ENCODE data around the gene TET3.
A peak's percentile ranks its signal among the peaks of the same experiment; 100 is the strongest.
"Not testable (repeated sequence)": the region's sequence is repeated elsewhere in the genome, so short reads cannot be mapped to it uniquely, and the experiment has no call there.

Gene TET3

GRCh38 chr2:73984203-73984921 is at the start of gene TET3:
TSS of gene TET3 (plus strand) at chr2:73984910. CDS start at chr2:73986404, 1,494 bp downstream.
- H3K9me3 Mint-ChIP-seq, result no peaks in the 10 kb centered on the region
- peaks cover 79% of the 10 kb centered on the region for H3K4me1 Mint-ChIP-seq (ENCODE audit: low read depth)
- H3K4me3 Mint-ChIP-seq, result peak within 1 kb of the TSS; percentile 88
- peak within 1 kb of the TSS; percentile 93 for H3K27ac Mint-ChIP-seq
- peaks cover 43% of the 10 kb centered on the region for H3K36me3 Mint-ChIP-seq (ENCODE audit: low read depth)
- H3K27me3 Mint-ChIP-seq, result no peaks in the 10 kb centered on the region
- DNase-seq, result peak; percentile 76

GRCh38 chr2:73935641-73936040 is 49.1 kb upstream of the TET3 start:
- Mint-ChIP-seq H3K4me3 (no peak overlapping the region), H3K36me3 (ENCODE audit: low read depth) (peaks cover 86% of the 10 kb centered on the region), H3K27ac (no peak overlapping the region), H3K27me3 (no peaks in the 10 kb centered on the region), H3K4me1 (ENCODE audit: low read depth) (peaks cover 89% of the 10 kb centered on the region), H3K9me3 (no peaks in the 10 kb centered on the region)
- DNase-seq, result no peak

GRCh38 chr2:73937103-73937885 is 47.4 kb upstream of the TET3 start:
- no peak for DNase-seq
- peaks cover 86% of the 10 kb centered on the region for H3K4me1 Mint-ChIP-seq (ENCODE audit: low read depth)
- H3K4me3 Mint-ChIP-seq, result no peak overlapping the region
- no peaks in the 10 kb centered on the region for H3K9me3 Mint-ChIP-seq
- no peaks in the 10 kb centered on the region for H3K27me3 Mint-ChIP-seq
- H3K27ac Mint-ChIP-seq, result no peak overlapping the region
- H3K36me3 Mint-ChIP-seq (ENCODE audit: low read depth), result peaks cover 92% of the 10 kb centered on the region

GRCh38 chr2:73937899-73938298 is 46.8 kb upstream of the TET3 start:
- Mint-ChIP-seq H3K27me3 (no peaks in the 10 kb centered on the region), H3K27ac (no peak overlapping the region), H3K4me3 (no peak overlapping the region), H3K4me1 (ENCODE audit: low read depth) (peaks cover 85% of the 10 kb centered on the region), H3K36me3 (ENCODE audit: low read depth) (peaks cover 92% of the 10 kb centered on the region), H3K9me3 (no peaks in the 10 kb centered on the region)
- no peak for DNase-seq

GRCh38 chr2:73938718-73939352 is 45.9 kb upstream of the TET3 start:
- no peaks in the 10 kb centered on the region for H3K27me3 Mint-ChIP-seq
- no peak for DNase-seq
- H3K9me3 Mint-ChIP-seq, result no peaks in the 10 kb centered on the region
- H3K4me3 Mint-ChIP-seq, result peak overlapping the region; percentile 21
- peak overlapping the region; percentile 87 for H3K27ac Mint-ChIP-seq
- H3K36me3 Mint-ChIP-seq (ENCODE audit: low read depth), result peaks cover 91% of the 10 kb centered on the region
- peaks cover 83% of the 10 kb centered on the region for H3K4me1 Mint-ChIP-seq (ENCODE audit: low read depth)

GRCh38 chr2:73939419-73939818 is 45.3 kb upstream of the TET3 start:
- Mint-ChIP-seq H3K27me3 (no peaks in the 10 kb centered on the region), H3K36me3 (ENCODE audit: low read depth) (peaks cover 90% of the 10 kb centered on the region), H3K4me3 (no peak overlapping the region), H3K9me3 (no peaks in the 10 kb centered on the region), H3K27ac (peak overlapping the region; percentile 87), H3K4me1 (ENCODE audit: low read depth) (peaks cover 84% of the 10 kb centered on the region)
- peak; percentile 50 for DNase-seq

GRCh38 chr2:73940066-73940465 is 44.6 kb upstream of the TET3 start:
- not testable (repeated sequence) for H3K4me3 Mint-ChIP-seq, H3K9me3 Mint-ChIP-seq, H3K27me3 Mint-ChIP-seq, DNase-seq
- Mint-ChIP-seq H3K27ac (peak overlapping the region; percentile 87), H3K36me3 (ENCODE audit: low read depth) (peaks cover 92% of the 10 kb centered on the region), H3K4me1 (ENCODE audit: low read depth) (peaks cover 89% of the 10 kb centered on the region)

GRCh38 chr2:73942664-73943063 is 42.0 kb upstream of the TET3 start:
- H3K36me3 Mint-ChIP-seq (ENCODE audit: low read depth), result peaks cover 91% of the 10 kb centered on the region
- H3K4me1 Mint-ChIP-seq (ENCODE audit: low read depth), result peaks cover 88% of the 10 kb centered on the region
- no peaks in the 10 kb centered on the region for H3K27me3 Mint-ChIP-seq
- H3K9me3 Mint-ChIP-seq, result no peaks in the 10 kb centered on the region
- peak overlapping the region; percentile 50 for H3K27ac Mint-ChIP-seq
- no peak overlapping the region for H3K4me3 Mint-ChIP-seq
- no peak for DNase-seq

- Mint-ChIP-seq H3K27ac (peak overlapping the region; percentile 48), H3K4me3 (peak overlapping the region; percentile 26), H3K36me3 (ENCODE audit: low read depth) (peaks cover 91% of the 10 kb centered on the region), H3K9me3 (no peaks in the 10 kb centered on the region), H3K27me3 (no peaks in the 10 kb centered on the region), H3K4me1 (ENCODE audit: low read depth) (peaks cover 88% of the 10 kb centered on the region)
- DNase-seq, result no peak
Observed at GRCh38 chr2:73944714-73945113, 40.0 kb upstream of the TET3 start.

GRCh38 chr2:73946215-73946614 is 38.5 kb upstream of the TET3 start:
- H3K27me3 Mint-ChIP-seq, result no peaks in the 10 kb centered on the region
- no peak overlapping the region for H3K4me3 Mint-ChIP-seq
- peak overlapping the region; percentile 34 for H3K27ac Mint-ChIP-seq
- DNase-seq, result no peak
- H3K4me1 Mint-ChIP-seq (ENCODE audit: low read depth), result peaks cover 88% of the 10 kb centered on the region
- no peaks in the 10 kb centered on the region for H3K9me3 Mint-ChIP-seq
- H3K36me3 Mint-ChIP-seq (ENCODE audit: low read depth), result peaks cover 91% of the 10 kb centered on the region

GRCh38 chr2:73946666-73947065 is 38.0 kb upstream of the TET3 start:
- no peak overlapping the region for H3K4me3 Mint-ChIP-seq
- peaks cover 90% of the 10 kb centered on the region for H3K4me1 Mint-ChIP-seq (ENCODE audit: low read depth)
- H3K36me3 Mint-ChIP-seq (ENCODE audit: low read depth), result peaks cover 93% of the 10 kb centered on the region
- peak overlapping the region; percentile 60 for H3K27ac Mint-ChIP-seq
- DNase-seq, result no peak
- H3K27me3 Mint-ChIP-seq, result no peaks in the 10 kb centered on the region
- H3K9me3 Mint-ChIP-seq, result no peaks in the 10 kb centered on the region

- peaks cover 94% of the 10 kb centered on the region for H3K4me1 Mint-ChIP-seq (ENCODE audit: low read depth)
- H3K36me3 Mint-ChIP-seq (ENCODE audit: low read depth), result peaks cover 94% of the 10 kb centered on the region
- no peak overlapping the region for H3K4me3 Mint-ChIP-seq
Observed at GRCh38 chr2:73947412-73948018, 37.2 kb upstream of the TET3 start.

GRCh38 chr2:73949802-73950201 is 34.9 kb upstream of the TET3 start:
- Mint-ChIP-seq H3K4me3 (no peak overlapping the region), H3K27ac (peak overlapping the region; percentile 34), H3K9me3 (no peaks in the 10 kb centered on the region), H3K4me1 (ENCODE audit: low read depth) (peaks cover 82% of the 10 kb centered on the region), H3K36me3 (ENCODE audit: low read depth) (peaks cover 90% of the 10 kb centered on the region), H3K27me3 (no peaks in the 10 kb centered on the region)
- DNase-seq, result no peak

More at GRCh38 chr2:73947412-73948018, 37.2 kb upstream of the TET3 start:
- Mint-ChIP-seq H3K27me3 (no peaks in the 10 kb centered on the region), H3K27ac (peak overlapping the region; percentile 0), H3K9me3 (no peaks in the 10 kb centered on the region)
- DNase-seq, result no peak

All from activated T-cell treated with anti-CD3 and anti-CD28 coated beads, Interleukin-2, amount 50 U/mL, for 24 hours (primary cell).